Spleen (tissue), 11 donors: ENCODE measurements around the gene OPCML. TPM values are rescaled to one million over a fixed set of nuclear protein-coding genes. Genes with fewer than 3 reads are reported as not detected.

Experiments used
- DNase-seq: peaks from one replicate; pipeline ENCODE4 v3.0.0-alpha.2; 2020
- H3K27ac ChIP-seq, 8 donors: fragments of 200-600 bp; sonication (generic) in 7 of 8; 1 replicate in 4 of 8; 2 replicates in 4 of 8; pipeline versions ENCODE4 v1.5.0 to v1.8.0; 2016 to 2021; ENCODE audit warnings: inconsistent platforms in 4 of 8, mild to moderate bottlenecking in 4 of 8, moderate library complexity in 1 of 8
- H3K27me3 ChIP-seq, 7 donors: fragments of 200-600 bp; sonication (generic) in 6 of 7; replicated peaks in 1 of 7; 1 replicate in 4 of 7; 2 replicates in 3 of 7; pipeline versions ENCODE4 v1.5.0 to v1.8.0; 2016 to 2021; ENCODE audit warnings: inconsistent platforms in 3 of 7, mild to moderate bottlenecking in 1 of 7
- H3K36me3 ChIP-seq, 6 donors: fragments of 200-600 bp; sonication (generic) in 5 of 6; 1 replicate in 4 of 6; 2 replicates in 2 of 6; pipeline versions ENCODE4 v1.5.0 to v1.8.0; 2016 to 2021; ENCODE audit warnings: inconsistent platforms in 2 of 6
- H3K4me1 ChIP-seq, 6 donors: fragments of 200-600 bp; sonication (generic) in 5 of 6; 1 replicate in 3 of 6; 2 replicates in 3 of 6; pipeline versions ENCODE4 v1.5.0 to v1.8.0; 2016 to 2021; ENCODE audit warnings: inconsistent platforms in 3 of 6
- H3K4me3 ChIP-seq, 8 donors: fragments of 200-600 bp; sonication (generic) in 7 of 8; 1 replicate in 4 of 8; 2 replicates in 4 of 8; pipeline versions ENCODE4 v1.5.0 to v1.8.0; 2016 to 2021; ENCODE audit warnings: inconsistent platforms in 4 of 8, mild to moderate bottlenecking in 4 of 8, moderate library complexity in 2 of 8
- H3K9me3 ChIP-seq, 8 donors: fragments of 200-600 bp; sonication (generic) in 7 of 8; 1 replicate in 4 of 8; 2 replicates in 4 of 8; pipeline versions ENCODE4 v1.5.0 to v1.8.0; 2016 to 2021; ENCODE audit warnings: inconsistent platforms in 4 of 8
- POLR2A ChIP-seq, 3 donors: fragments of 450-650 bp; IDR thresholded peaks; one replicate each; pipeline ENCODE4 v1.5.1; 2017; ENCODE audit warnings: antibody characterized with exemption in 3 of 3, mild to moderate bottlenecking in 1 of 3
- POLR2AphosphoS5 ChIP-seq, 3 donors: sonication (generic); formaldehyde crosslinking; IDR thresholded peaks; one replicate each; pipeline ENCODE4 v1.5.1; 2017; ENCODE audit warnings: antibody characterized with exemption in 3 of 3
- WGBS, 5 donors: extraction: QIAGEN DNeasy Blood & Tissue Kit in 3 of 5; methylation state at CpG; one replicate each; pipeline versions ENCODE4 v1.1.5 to v1.1.7; 2013 to 2018; 5-methylcytosine and 5-hydroxymethylcytosine counted together
- intact Hi-C: fragments of 100-400 bp; cut with DNase I; formaldehyde crosslinking; loops from one replicate; pipeline ENCODE4 v1.15.0; 2023; ENCODE audit warnings: low total_unique reads
- polyA plus RNA-seq, 3 donors: library from polyadenylated mRNA; stranded (reverse); fragments of 200-250 nt; gene quantifications; one replicate each; pipeline ENCODE4 v1.2.1, GENCODE V29; 2013
- total RNA-seq, 7 donors: library from RNA; depleted of rRNA in 3 of 7; stranded (reverse); fragments of >200 nt in 3 of 7; fragmentation: NEBNext Ultra II Directional in 4 of 7; extraction: Animal tissue kit (Norgen Biotek cat#: 25700) in 4 of 7; gene quantifications; one replicate each; pipeline versions ENCODE4 v1.1.0 to v1.2.1, GENCODE V29; 2016 to 2021
- TF ChIP-seq, protein P1 (sequence below), 11 experiments: fragments of 200-600 bp in 7 of 11; fragments of 450-650 bp in 4 of 11; sonication (generic) in 4 of 11; IDR thresholded peaks in 8 of 11; conservative IDR thresholded peaks in 3 of 11; 1 replicate in 7 of 11; 2 replicates in 4 of 11; pipeline versions ENCODE4 v1.4.0 to v1.8.0; 2016 to 2021; ENCODE audit warnings: antibody characterized with exemption in 11 of 11, inconsistent platforms in 4 of 11, mild to moderate bottlenecking in 1 of 11
- donor health status: healthy with polysubstance abuse.
- donor health status: DM: no; HTN: no; CAD: no; lungs with moderate emphysema.
- donor health status: DM: no; HTN: no; CAD: no.
- donor health status: Bipolar disorder and iron deficiency.
- donor health status: healthy.
- donor health status: DM: no; HTN: no; CAD: no.
- donor health status: DM: yes; HTN: yes; CAD: no.

Gene OPCML
- total and polyA plus RNA-seq, 10 donors: 0.09 to 10.7 (median 3.1) TPM

GRCh38 chr11:132686886-132687285 is 845.4 kb downstream of the OPCML start:
- H3K27ac ChIP-seq: peak overlapping the region in 6 of 8 donors; percentile 25 to 65 (median 51)
- no peak overlapping the region for H3K4me3 ChIP-seq
- intact Hi-C loops: no loop called here
- H3K27me3 ChIP-seq: no peaks in the 10 kb centered on the region
- DNase-seq: no peak
- H3K4me1 ChIP-seq: peaks cover 0 to 13% (median 6%) of the 10 kb centered on the region in 6 donors
- H3K36me3 ChIP-seq: no peaks in the 10 kb centered on the region
- no peaks in the 10 kb centered on the region for H3K9me3 ChIP-seq
- 34 to 55% (median 41%) methylated on average over 4 of the region's 4 CpGs for WGBS, 5 donors
- TF ChIP-seq, protein P1, sequence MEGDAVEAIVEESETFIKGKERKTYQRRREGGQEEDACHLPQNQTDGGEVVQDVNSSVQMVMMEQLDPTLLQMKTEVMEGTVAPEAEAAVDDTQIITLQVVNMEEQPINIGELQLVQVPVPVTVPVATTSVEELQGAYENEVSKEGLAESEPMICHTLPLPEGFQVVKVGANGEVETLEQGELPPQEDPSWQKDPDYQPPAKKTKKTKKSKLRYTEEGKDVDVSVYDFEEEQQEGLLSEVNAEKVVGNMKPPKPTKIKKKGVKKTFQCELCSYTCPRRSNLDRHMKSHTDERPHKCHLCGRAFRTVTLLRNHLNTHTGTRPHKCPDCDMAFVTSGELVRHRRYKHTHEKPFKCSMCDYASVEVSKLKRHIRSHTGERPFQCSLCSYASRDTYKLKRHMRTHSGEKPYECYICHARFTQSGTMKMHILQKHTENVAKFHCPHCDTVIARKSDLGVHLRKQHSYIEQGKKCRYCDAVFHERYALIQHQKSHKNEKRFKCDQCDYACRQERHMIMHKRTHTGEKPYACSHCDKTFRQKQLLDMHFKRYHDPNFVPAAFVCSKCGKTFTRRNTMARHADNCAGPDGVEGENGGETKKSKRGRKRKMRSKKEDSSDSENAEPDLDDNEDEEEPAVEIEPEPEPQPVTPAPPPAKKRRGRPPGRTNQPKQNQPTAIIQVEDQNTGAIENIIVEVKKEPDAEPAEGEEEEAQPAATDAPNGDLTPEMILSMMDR (IDR thresholded peaks at IDR 0.05 in 8 of 11, conservative IDR thresholded peaks at IDR 0.05 in 3 of 11): no peak
- TF ChIP-seq POLR2AphosphoS5 (IDR thresholded peaks at IDR 0.05) (no peak), POLR2A (IDR thresholded peaks at IDR 0.05) (no peak)

DNA sequence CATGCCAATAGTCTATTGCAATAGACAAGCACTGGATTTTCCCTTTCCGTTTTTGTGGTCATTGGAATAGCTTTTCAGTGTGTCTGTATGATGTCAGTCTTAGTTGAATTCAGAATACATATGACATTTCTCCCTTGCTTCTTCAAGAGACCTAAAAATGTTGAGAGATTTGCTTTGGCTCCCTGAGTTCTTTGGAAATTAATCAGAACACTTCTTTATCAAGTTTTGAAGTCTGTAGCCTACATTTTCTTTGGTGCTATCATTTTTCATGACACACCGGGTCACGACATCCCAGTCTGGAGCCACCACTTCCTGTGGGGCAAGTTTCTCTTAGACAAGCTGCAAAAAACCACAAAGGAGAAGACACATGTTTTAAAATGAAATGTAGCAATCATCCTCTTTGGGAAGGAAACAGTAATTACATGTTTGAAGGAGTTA is 847.1 kb downstream of the OPCML start:
- WGBS, 5 donors: 17 to 28% (median 24%) methylated on average over 3 of the region's 3 CpGs
- no peak for TF ChIP-seq POLR2AphosphoS5 (IDR thresholded peaks at IDR 0.05)
- TF ChIP-seq, protein P1 (IDR thresholded peaks at IDR 0.05 in 8 of 11, conservative IDR thresholded peaks at IDR 0.05 in 3 of 11): no peak
- no peak for DNase-seq
- H3K27ac ChIP-seq: no peak overlapping the region
- H3K9me3 ChIP-seq: peaks cover 0 to 15% (median 0%) of the 10 kb centered on the region in 8 donors
- H3K4me3 ChIP-seq: no peak overlapping the region
- no peaks in the 10 kb centered on the region for H3K36me3 ChIP-seq
- H3K4me1 ChIP-seq: peaks cover 0 to 13% (median 6%) of the 10 kb centered on the region in 6 donors
- H3K27me3 ChIP-seq: no peaks in the 10 kb centered on the region
- intact Hi-C loops: no loop called here

GRCh38 chr11:132683602-132684001 is 848.7 kb downstream of the OPCML start:
- H3K27me3 ChIP-seq: no peaks in the 10 kb centered on the region
- no peak overlapping the region for H3K4me3 ChIP-seq
- intact Hi-C loops: no loop called here
- H3K27ac ChIP-seq: no peak overlapping the region
- H3K9me3 ChIP-seq: peaks cover 0 to 15% (median 0%) of the 10 kb centered on the region in 8 donors
- no peak for DNase-seq
- WGBS, 5 donors: 84 to 97% (median 87%) methylated on average over 2 of the region's 2 CpGs
- peaks cover 0 to 13% (median 6%) of the 10 kb centered on the region in 6 donors for H3K4me1 ChIP-seq
- TF ChIP-seq POLR2AphosphoS5 (IDR thresholded peaks at IDR 0.05) (no peak), POLR2A (IDR thresholded peaks at IDR 0.05) (no peak)
- TF ChIP-seq, protein P1 (IDR thresholded peaks at IDR 0.05 in 8 of 11, conservative IDR thresholded peaks at IDR 0.05 in 3 of 11): no peak
- H3K36me3 ChIP-seq: no peaks in the 10 kb centered on the region

- intact Hi-C loops: no loop called here
- no peak for DNase-seq
- Histone ChIP-seq H3K9me3 (peaks cover 0 to 27% (median 4%) of the 10 kb centered on the region in 8 donors), H3K27me3 (no peaks in the 10 kb centered on the region), H3K36me3 (no peaks in the 10 kb centered on the region), H3K27ac (no peak overlapping the region), H3K4me3 (no peak overlapping the region), H3K4me1 (peaks cover 0 to 13% (median 3%) of the 10 kb centered on the region in 6 donors)
- no peak for TF ChIP-seq POLR2AphosphoS5 (IDR thresholded peaks at IDR 0.05)
- no peak for TF ChIP-seq POLR2A (IDR thresholded peaks at IDR 0.05)
- TF ChIP-seq, protein P1 (IDR thresholded peaks at IDR 0.05 in 8 of 11, conservative IDR thresholded peaks at IDR 0.05 in 3 of 11): no peak
- 69 to 82% (median 78%) methylated on average over 7 of the region's 7 CpGs for WGBS, 5 donors
Measured at GRCh38 chr11:132681971-132682370, 850.3 kb downstream of the OPCML start.
